Activated T-cell treated with anti-CD3 and anti-CD28 coated beads, Interleukin-2, amount 50 U/mL, for 72 hours (primary cell): Measurements from ENCODE around the gene TRIM3. TPM values are rescaled to one million over a fixed set of nuclear protein-coding genes. Genes with fewer than 3 reads are reported as not detected.

Source experiments
- ATAC-seq, 2 donors: fragments of 150-1000 bp; cut with Tn5 transposase; replicated peaks in 1 of 2; 2 replicates each; pipeline ENCODE4 v1.10.0; 2021; ENCODE audit warnings: moderate library complexity in 2 of 2, mild to moderate bottlenecking in 1 of 2
- DNase-seq, 2 donors: peaks; one replicate each; pipeline ENCODE4 v3.0.0; 2021 to 2022; ENCODE audit warnings: mixed read lengths in 1 of 2
- H3K27ac Mint-ChIP-seq: one replicate; pipeline ENCODE4 v1.8.0; 2022; ENCODE audit warnings: mild to moderate bottlenecking, moderate library complexity, mixed read lengths
- H3K27me3 Mint-ChIP-seq: one replicate; pipeline ENCODE4 v1.8.0; 2022; ENCODE audit warnings: low read depth, mixed read lengths
- H3K36me3 Mint-ChIP-seq, 2 donors: one replicate each; pipeline ENCODE4 v1.8.0; 2022; ENCODE audit warnings: mixed read lengths in 2 of 2, mild to moderate bottlenecking in 1 of 2; ENCODE audit not compliant: insufficient read depth in 2 of 2
- H3K4me1 Mint-ChIP-seq: one replicate; pipeline ENCODE4 v1.8.0; 2022; ENCODE audit warnings: low read depth, mixed read lengths
- H3K4me3 Mint-ChIP-seq, 2 donors: one replicate each; pipeline ENCODE4 v1.8.0; 2022; ENCODE audit warnings: mild to moderate bottlenecking in 2 of 2, mixed read lengths in 2 of 2, moderate library complexity in 2 of 2
- H3K9me3 Mint-ChIP-seq, 2 donors: one replicate each; pipeline ENCODE4 v1.8.0; 2022; ENCODE audit warnings: mixed read lengths in 2 of 2
- total RNA-seq, 2 donors: library from RNA; stranded (reverse); gene quantifications; one replicate each; pipeline ENCODE4 v1.2.3, GENCODE V29; 2022

TRIM3 gene
- total RNA-seq, 2 donors from 2014 or later: 8.4 to 9.2 TPM

DNA sequence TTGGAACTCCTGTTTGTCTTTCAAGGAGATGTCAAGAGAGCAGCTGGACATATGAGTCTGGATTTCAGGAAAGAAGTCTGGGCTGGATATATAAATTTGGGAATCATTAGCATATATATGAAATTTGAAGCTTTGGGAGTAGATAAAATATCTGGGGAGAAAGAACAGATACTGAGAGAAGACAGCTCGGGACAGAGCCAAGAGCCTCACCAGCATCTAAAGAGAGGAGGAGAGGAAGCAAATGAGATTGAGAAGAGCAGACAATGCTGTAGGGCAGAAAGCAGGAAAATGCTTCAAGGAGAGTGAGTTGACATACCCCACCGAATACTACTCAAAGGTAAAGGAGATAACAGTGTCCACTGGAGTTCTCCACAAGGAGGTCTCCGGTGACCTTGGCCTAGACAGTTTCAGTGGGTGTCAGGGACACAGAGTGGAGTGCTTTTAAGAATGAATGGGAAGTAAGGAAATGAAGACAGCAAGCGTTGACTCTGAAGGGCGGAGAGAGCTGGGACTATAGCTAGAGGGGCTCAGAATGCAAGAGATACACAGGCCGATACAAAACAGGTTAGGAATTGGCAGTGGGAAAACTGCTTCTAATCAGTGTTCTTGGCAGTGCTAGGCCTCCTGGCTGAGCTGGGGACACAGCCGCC lies 55.7 kb downstream of the TRIM3 start:
- Mint-ChIP-seq H3K4me1 (peaks cover 9% of the 10 kb centered on the region), H3K4me3 (no peak overlapping the region), H3K9me3 (no peaks in the 10 kb centered on the region), H3K36me3 (peaks cover 0 to 1% of the 10 kb centered on the region in 2 donors), H3K27me3 (peaks cover 12% of the 10 kb centered on the region), H3K27ac (no peak overlapping the region)
- ATAC-seq (no peak), DNase-seq (no peak)

DNA sequence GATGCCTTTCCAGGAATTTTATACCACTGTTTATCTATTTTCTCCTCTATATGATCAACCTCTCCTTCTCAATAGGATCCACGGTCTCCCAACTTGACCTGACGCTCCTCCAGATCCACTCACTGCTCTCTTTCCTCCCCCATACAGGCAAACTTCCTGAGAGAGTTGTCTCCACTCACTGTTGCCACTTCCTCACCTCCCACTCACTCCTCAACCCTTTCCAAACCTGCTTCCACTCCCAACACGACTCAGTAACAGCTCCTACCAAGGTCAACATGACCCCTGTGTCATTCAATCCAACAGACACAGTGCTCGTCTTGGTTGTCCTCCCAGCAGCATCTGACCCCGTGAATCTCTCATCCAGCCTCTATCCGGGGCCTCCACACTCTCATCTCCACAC lies 57.9 kb downstream of the TRIM3 start:
- no peak overlapping the region for H3K4me3 Mint-ChIP-seq

GRCh38 chr11:6414874-6415328 lies 58.8 kb downstream of the TRIM3 start:
- ATAC-seq (peak; percentile 40 to 47), DNase-seq (peak; percentile 51 to 64)
- Mint-ChIP-seq H3K4me1 (peaks cover 15% of the 10 kb centered on the region), H3K27me3 (no peaks in the 10 kb centered on the region), H3K27ac (no peak overlapping the region), H3K4me3 (no peak overlapping the region), H3K9me3 (no peaks in the 10 kb centered on the region), H3K36me3 (peaks cover 0 to under 1% of the 10 kb centered on the region in 2 donors)

More for the DNA sequence above, 57.9 kb downstream of the TRIM3 start:
- H3K9me3 Mint-ChIP-seq: no peaks in the 10 kb centered on the region
- no peak for DNase-seq
- ATAC-seq: no peak
- no peak overlapping the region for H3K27ac Mint-ChIP-seq
- H3K4me1 Mint-ChIP-seq: peaks cover 13% of the 10 kb centered on the region
- H3K36me3 Mint-ChIP-seq: peaks cover 0 to under 1% of the 10 kb centered on the region in 2 donors
- H3K27me3 Mint-ChIP-seq: no peaks in the 10 kb centered on the region

DNA sequence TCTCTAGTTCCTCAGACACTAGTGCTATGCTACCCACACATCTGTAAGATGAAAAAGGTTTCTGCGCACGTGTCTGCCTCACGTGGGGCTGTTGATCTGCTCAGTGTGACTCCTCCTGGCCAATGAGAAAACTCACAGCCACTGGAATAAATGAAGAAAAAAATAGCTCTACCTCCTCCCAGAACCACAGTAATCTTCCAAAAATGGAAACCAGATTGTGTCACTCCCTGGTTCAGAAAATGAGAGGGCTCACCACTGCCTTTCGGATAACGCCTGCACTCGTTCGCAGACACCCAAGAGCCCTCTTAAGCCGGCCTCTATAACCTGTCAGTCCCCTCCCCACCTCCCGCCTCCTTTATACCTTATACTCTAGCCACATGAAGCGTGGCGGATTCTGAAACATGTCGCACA lies 59.9 kb downstream of the TRIM3 start:
- no peak overlapping the region for H3K27ac Mint-ChIP-seq
- no peaks in the 10 kb centered on the region for H3K27me3 Mint-ChIP-seq
- no peak overlapping the region for H3K4me3 Mint-ChIP-seq
- H3K36me3 Mint-ChIP-seq: peaks cover 0 to 4% of the 10 kb centered on the region in 2 donors
- DNase-seq (peak; percentile 50 to 73), ATAC-seq (peak; percentile 78 to 82)
- H3K4me1 Mint-ChIP-seq: peaks cover 19% of the 10 kb centered on the region
- H3K9me3 Mint-ChIP-seq: no peaks in the 10 kb centered on the region

GRCh38 chr11:6411594-6412031 lies 62.1 kb downstream of the TRIM3 start:
- no peak overlapping the region for H3K27ac Mint-ChIP-seq
- DNase-seq (no peak), ATAC-seq (no peak)
- H3K36me3 Mint-ChIP-seq: peaks cover 0 to 4% of the 10 kb centered on the region in 2 donors
- H3K4me3 Mint-ChIP-seq: no peak overlapping the region
- peaks cover 36% of the 10 kb centered on the region for H3K4me1 Mint-ChIP-seq
- no peaks in the 10 kb centered on the region for H3K9me3 Mint-ChIP-seq
- H3K27me3 Mint-ChIP-seq: no peaks in the 10 kb centered on the region

- no peaks in the 10 kb centered on the region for H3K27me3 Mint-ChIP-seq
- DNase-seq (no peak), ATAC-seq (no peak)
- no peak overlapping the region for H3K27ac Mint-ChIP-seq
- peaks cover 44% of the 10 kb centered on the region for H3K4me1 Mint-ChIP-seq
- H3K36me3 Mint-ChIP-seq: peaks cover 0 to 4% of the 10 kb centered on the region in 2 donors
- H3K9me3 Mint-ChIP-seq: no peaks in the 10 kb centered on the region
- H3K4me3 Mint-ChIP-seq: no peak overlapping the region
Observed at GRCh38 chr11:6410695-6411430, 62.9 kb downstream of the TRIM3 start.

DNA sequence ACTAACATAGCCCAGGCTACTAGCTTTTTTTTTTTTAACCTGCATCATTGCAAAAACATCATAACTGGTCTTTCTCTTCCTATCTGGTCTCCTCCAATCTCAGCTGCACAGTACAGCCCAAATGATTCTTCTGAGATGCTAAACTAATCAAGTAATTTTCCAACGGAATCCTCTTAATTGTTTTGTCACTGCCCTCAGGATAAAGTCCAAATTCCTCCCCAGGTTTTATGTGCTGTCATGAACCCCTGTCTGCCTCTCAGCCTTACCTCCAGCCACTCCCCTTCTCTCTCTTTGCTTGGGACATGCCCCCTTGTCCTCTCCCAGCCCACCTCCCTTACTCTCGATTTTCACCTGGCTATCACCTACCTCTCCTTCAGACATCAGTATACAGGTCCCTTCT lies 67.4 kb downstream of the TRIM3 start:
- ATAC-seq (no peak), DNase-seq (no peak)
- peaks cover 0 to 4% of the 10 kb centered on the region in 2 donors for H3K36me3 Mint-ChIP-seq
- H3K9me3 Mint-ChIP-seq: no peaks in the 10 kb centered on the region
- peak overlapping the region in 1 of 2 donors; percentile 47 for H3K4me3 Mint-ChIP-seq
- no peak overlapping the region for H3K27ac Mint-ChIP-seq
- H3K4me1 Mint-ChIP-seq: peaks cover 78% of the 10 kb centered on the region
- no peaks in the 10 kb centered on the region for H3K27me3 Mint-ChIP-seq

GRCh38 chr11:6405846-6406245 lies 67.9 kb downstream of the TRIM3 start:
- Mint-ChIP-seq H3K36me3 (peaks cover 0 to 7% of the 10 kb centered on the region in 2 donors), H3K4me3 (no peak overlapping the region), H3K9me3 (no peaks in the 10 kb centered on the region), H3K27me3 (no peaks in the 10 kb centered on the region), H3K4me1 (peaks cover 83% of the 10 kb centered on the region), H3K27ac (no peak overlapping the region)
- no peak for ATAC-seq
- DNase-seq: no peak

- Mint-ChIP-seq H3K4me1 (peaks cover 85% of the 10 kb centered on the region), H3K36me3 (peaks cover 0 to 11% of the 10 kb centered on the region in 2 donors), H3K9me3 (no peaks in the 10 kb centered on the region), H3K27me3 (no peaks in the 10 kb centered on the region), H3K4me3 (no peak overlapping the region), H3K27ac (no peak overlapping the region)
- DNase-seq (no peak), ATAC-seq (no peak)
Observed at GRCh38 chr11:6405052-6405667, 68.6 kb downstream of the TRIM3 start.

DNA sequence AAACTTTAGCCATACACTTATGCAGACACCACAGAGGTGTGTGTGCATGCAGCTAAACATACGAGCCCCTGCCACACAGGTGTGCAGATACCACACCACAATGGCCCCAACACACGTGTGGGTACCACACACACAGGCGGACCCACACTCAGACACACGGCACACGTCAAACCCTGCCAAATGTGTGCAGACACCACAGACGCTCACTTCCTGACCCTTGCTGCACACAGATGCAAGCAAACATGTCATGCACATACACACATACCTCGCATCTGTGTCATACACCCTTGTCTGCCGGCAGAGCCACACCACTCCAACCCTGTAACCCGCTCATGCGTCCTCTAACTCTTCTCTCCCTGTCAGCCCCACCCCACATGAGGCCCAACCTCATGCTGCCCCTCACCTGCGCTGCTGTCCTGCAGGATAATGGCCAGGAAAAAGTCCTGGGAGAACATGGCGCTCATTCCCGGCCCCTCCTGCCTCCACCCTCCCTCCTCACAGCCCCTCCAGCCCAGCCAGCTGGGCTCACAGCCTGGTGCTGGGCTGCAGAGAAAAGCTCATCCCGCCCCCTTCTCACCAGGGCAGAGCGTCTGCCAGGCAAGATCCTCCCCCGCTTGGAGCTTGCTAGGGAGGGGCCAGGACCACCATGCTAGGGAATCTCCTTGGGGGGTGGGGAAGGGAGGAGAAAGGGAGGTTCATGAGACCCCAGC lies 69.2 kb downstream of the TRIM3 start:
- Mint-ChIP-seq H3K27ac (no peak overlapping the region), H3K9me3 (no peaks in the 10 kb centered on the region), H3K4me3 (peak overlapping the region; percentile 43 to 86), H3K4me1 (peaks cover 79% of the 10 kb centered on the region), H3K36me3 (peaks cover 0 to 9% of the 10 kb centered on the region in 2 donors), H3K27me3 (no peaks in the 10 kb centered on the region)
- peak; percentile 46 to 54 for ATAC-seq
- peak in 1 of 2 donors; percentile 46 for DNase-seq

DNA sequence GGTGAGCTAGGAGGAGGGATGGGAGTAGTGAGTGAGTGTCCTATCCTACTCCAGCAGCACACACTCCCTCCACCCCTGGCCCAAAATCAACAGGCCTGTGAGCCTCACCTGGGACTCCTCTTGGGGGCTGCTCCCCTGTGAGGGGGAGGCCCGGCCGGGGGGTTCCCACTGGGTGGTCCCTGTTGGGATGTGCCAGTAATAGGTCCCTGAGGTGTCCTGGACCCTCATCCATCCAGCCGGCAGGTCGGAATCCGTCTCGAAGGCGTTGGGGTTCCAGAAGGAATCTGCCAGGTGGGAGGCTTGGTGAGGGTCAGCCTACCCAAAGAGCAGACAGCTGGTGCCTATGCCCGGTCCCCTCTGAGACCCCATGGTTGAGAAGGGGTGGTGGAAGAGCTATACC lies 70.2 kb downstream of the TRIM3 start:
- no peaks in the 10 kb centered on the region for H3K27me3 Mint-ChIP-seq
- H3K27ac Mint-ChIP-seq: peak overlapping the region; percentile 21
- peak overlapping the region; percentile 35 to 86 for H3K4me3 Mint-ChIP-seq
- ATAC-seq (no peak), DNase-seq (no peak)
- H3K9me3 Mint-ChIP-seq: no peaks in the 10 kb centered on the region
- H3K36me3 Mint-ChIP-seq: peaks cover 0 to 9% of the 10 kb centered on the region in 2 donors
- peaks cover 73% of the 10 kb centered on the region for H3K4me1 Mint-ChIP-seq

GRCh38 chr11:6402561-6402981 lies 71.2 kb downstream of the TRIM3 start:
- DNase-seq: peak; percentile 74 to 83
- H3K4me1 Mint-ChIP-seq: peaks cover 66% of the 10 kb centered on the region
- H3K36me3 Mint-ChIP-seq: peaks cover 0 to 13% of the 10 kb centered on the region in 2 donors
- no peaks in the 10 kb centered on the region for H3K9me3 Mint-ChIP-seq
- peak; percentile 87 to 91 for ATAC-seq
- peak overlapping the region; percentile 74 for H3K27ac Mint-ChIP-seq
- no peaks in the 10 kb centered on the region for H3K27me3 Mint-ChIP-seq
- H3K4me3 Mint-ChIP-seq: peak overlapping the region; percentile 80 to 86
